GM23338 (cell line): Measurements from ENCODE around the gene FAM53B. TPM values are rescaled to one million over a fixed set of nuclear protein-coding genes. Genes with fewer than 3 reads are reported as not detected.

Experiments used
- ATAC-seq: fragments of 200-7000 bp; cut with Tn5 transposase; 3 replicates; pipeline ENCODE4 v1.9.1; 2020
- DNase-seq: peaks from one replicate; pipeline ENCODE4 v3.0.0-alpha.2; 2015; ENCODE audit warnings: low spot score
- H2AFZ ChIP-seq: fragments of 200-600 bp; sonication (generic); 2 replicates; pipeline ENCODE4 v1.8.0; 2016; ENCODE audit warnings: antibody characterized with exemption, mild to moderate bottlenecking, moderate library complexity
- H3F3A ChIP-seq: fragments of 200-600 bp; sonication (generic); replicated peaks from 2 replicates; pipeline ENCODE4 v1.8.0; 2017; ENCODE audit warnings: antibody characterized with exemption, mixed run types, low read depth
- H3K27ac ChIP-seq: fragments of 200-600 bp; sonication (generic); 2 replicates; pipeline ENCODE4 v1.6.1; 2016; ENCODE audit warnings: low read depth
- H3K27me3 ChIP-seq: fragments of 200-600 bp; sonication (generic); 2 replicates; pipeline ENCODE4 v1.8.0; 2016; ENCODE audit warnings: mild to moderate bottlenecking, mixed run types, moderate library complexity; ENCODE audit not compliant: insufficient read depth
- H3K36me3 ChIP-seq: fragments of 200-600 bp; sonication (generic); 2 replicates; pipeline ENCODE4 v1.8.0; 2016; ENCODE audit warnings: mild to moderate bottlenecking; ENCODE audit not compliant: insufficient read depth
- H3K4me1 ChIP-seq: fragments of 200-600 bp; sonication (generic); 2 replicates; pipeline ENCODE4 v1.8.0; 2016; ENCODE audit warnings: mild to moderate bottlenecking, moderate library complexity; ENCODE audit not compliant: insufficient read depth
- H3K4me2 ChIP-seq: fragments of 200-600 bp; sonication (generic); 2 replicates; pipeline ENCODE4 v1.7.1; 2017; ENCODE audit warnings: mixed run types
- H3K4me3 ChIP-seq: fragments of 200-600 bp; sonication (generic); 2 replicates; pipeline ENCODE4 v1.6.1; 2016; ENCODE audit warnings: mixed run types
- H3K79me2 ChIP-seq: fragments of 200-600 bp; sonication (generic); replicated peaks from 2 replicates; pipeline ENCODE4 v1.8.0; 2017; ENCODE audit warnings: mild to moderate bottlenecking; ENCODE audit not compliant: insufficient read depth
- H3K9me2 ChIP-seq: fragments of 200-600 bp; sonication (generic); 2 replicates; pipeline ENCODE4 v1.8.0; 2017; ENCODE audit not compliant: insufficient read depth
- H4K20me1 ChIP-seq: fragments of 200-600 bp; sonication (generic); replicated peaks from 2 replicates; pipeline ENCODE4 v1.8.0; 2017; ENCODE audit warnings: mild to moderate bottlenecking; ENCODE audit not compliant: insufficient read depth
- H3K27ac Mint-ChIP-seq: 2 replicates; pipeline ENCODE4 v1.8.0; 2020; ENCODE audit warnings: inconsistent platforms, mild to moderate bottlenecking, moderate library complexity, mixed read lengths
- H3K27me3 Mint-ChIP-seq: 3 replicates; pipeline ENCODE4 v1.8.0; 2022; ENCODE audit warnings: low read depth, mild to moderate bottlenecking, moderate library complexity, mixed read lengths, inconsistent platforms; ENCODE audit not compliant: insufficient read depth, poor library complexity
- H3K36me3 Mint-ChIP-seq: 3 replicates; pipeline ENCODE4 v1.8.0; 2021; ENCODE audit warnings: low read depth, mild to moderate bottlenecking, inconsistent platforms, moderate library complexity, mixed read lengths
- H3K4me1 Mint-ChIP-seq: 3 replicates; pipeline ENCODE4 v1.8.0; 2020; ENCODE audit warnings: mild to moderate bottlenecking, inconsistent platforms, mixed read lengths
- H3K4me3 Mint-ChIP-seq: 3 replicates; pipeline ENCODE4 v1.8.0; 2021; ENCODE audit warnings: moderate library complexity, mild to moderate bottlenecking, inconsistent platforms, mixed read lengths
- H3K9me3 Mint-ChIP-seq: 3 replicates; pipeline ENCODE4 v1.8.0; 2020; ENCODE audit warnings: moderate library complexity, mild to moderate bottlenecking, inconsistent platforms, mixed read lengths
- CREB1 ChIP-seq: fragments of 250-450 bp; sonication (Bioruptor Pico); IDR thresholded peaks from 2 replicates; pipeline ENCODE4 v1.5.0; 2020; ENCODE audit warnings: low read depth, mild to moderate bottlenecking, moderate library complexity
- EZH2 ChIP-seq: fragments of 200-600 bp; sonication (generic); IDR thresholded peaks from one replicate; pipeline ENCODE4 v1.8.0; 2017; ENCODE audit warnings: antibody characterized with exemption, mild to moderate bottlenecking, low read depth; ENCODE audit not compliant: unreplicated experiment
- EZH2phosphoT487 ChIP-seq: fragments of 200-600 bp; sonication (generic); IDR thresholded peaks from one replicate; pipeline ENCODE4 v1.8.1; 2018; ENCODE audit warnings: antibody characterized with exemption; ENCODE audit not compliant: unreplicated experiment
- JUNB ChIP-seq: IDR thresholded peaks from one replicate; pipeline ENCODE4 v1.6.1; 2016; ENCODE audit warnings: antibody characterized with exemption; ENCODE audit not compliant: unreplicated experiment
- NANOG ChIP-seq: IDR thresholded peaks from 2 replicates; pipeline ENCODE4 v1.6.1; 2016; ENCODE audit warnings: antibody characterized with exemption, borderline replicate concordance
- POLR2AphosphoS5 ChIP-seq: IDR thresholded peaks from 2 replicates; pipeline ENCODE4 v1.6.1; 2016; ENCODE audit warnings: antibody characterized with exemption, low read depth
- STAT1 ChIP-seq: IDR thresholded peaks from one replicate; pipeline ENCODE4 v1.6.1; 2016; ENCODE audit warnings: antibody characterized with exemption; ENCODE audit not compliant: unreplicated experiment
- ZNF114 ChIP-seq: fragments of 250-450 bp; sonication (Bioruptor Pico); IDR thresholded peaks from 2 replicates; pipeline ENCODE4 v1.5.0; 2020; ENCODE audit warnings: mild to moderate bottlenecking, moderate library complexity
- ZNF331 ChIP-seq: fragments of 250-450 bp; sonication (Bioruptor Pico); IDR thresholded peaks from 2 replicates; pipeline ENCODE4 v1.5.0; 2020; ENCODE audit warnings: low read depth, mild to moderate bottlenecking, moderate library complexity
- polyA plus RNA-seq: library from polyadenylated mRNA; unstranded; fragments of >200 nt; fragmentation: Nextera tagmentation; extraction: Ambion mirVana; gene quantifications from 2 replicates; pipeline ENCODE4 v1.2.1, GENCODE V29; 2016
- total RNA-seq: library from RNA; depleted of rRNA; stranded (reverse); fragments of >200 nt; shearing (Covaris generic); gene quantifications from 2 replicates; pipeline ENCODE4 v1.2.3, GENCODE V29; 2014
- TF ChIP-seq, protein P1 (sequence below): IDR thresholded peaks from 2 replicates; pipeline ENCODE4 v1.6.1; 2016; ENCODE audit warnings: antibody characterized with exemption
- TF ChIP-seq, protein P2 (sequence below): IDR thresholded peaks from one replicate; pipeline ENCODE4 v1.6.1; 2018; ENCODE audit warnings: antibody characterized with exemption; ENCODE audit not compliant: unreplicated experiment
- TF ChIP-seq, protein P3 (sequence below): fragments of 250-450 bp; sonication (Bioruptor Pico); IDR thresholded peaks from 2 replicates; pipeline ENCODE4 v1.5.0; 2020; ENCODE audit warnings: mild to moderate bottlenecking, moderate library complexity
- TF ChIP-seq, protein P4 (sequence below), 2 experiments: fragments of 200-600 bp in 1 of 2; sonication (generic) in 1 of 2; conservative IDR thresholded peaks; 2 replicates each; pipeline versions ENCODE4 v1.5.1 to v1.6.1; 2016 to 2017; ENCODE audit warnings: antibody characterized with exemption in 2 of 2, low read depth in 2 of 2, mild to moderate bottlenecking in 2 of 2, moderate library complexity in 1 of 2

The FAM53B gene
- total and polyA plus RNA-seq, 2 experiments from 2014 or later, result 3.0 to 20.3 TPM

DNA sequence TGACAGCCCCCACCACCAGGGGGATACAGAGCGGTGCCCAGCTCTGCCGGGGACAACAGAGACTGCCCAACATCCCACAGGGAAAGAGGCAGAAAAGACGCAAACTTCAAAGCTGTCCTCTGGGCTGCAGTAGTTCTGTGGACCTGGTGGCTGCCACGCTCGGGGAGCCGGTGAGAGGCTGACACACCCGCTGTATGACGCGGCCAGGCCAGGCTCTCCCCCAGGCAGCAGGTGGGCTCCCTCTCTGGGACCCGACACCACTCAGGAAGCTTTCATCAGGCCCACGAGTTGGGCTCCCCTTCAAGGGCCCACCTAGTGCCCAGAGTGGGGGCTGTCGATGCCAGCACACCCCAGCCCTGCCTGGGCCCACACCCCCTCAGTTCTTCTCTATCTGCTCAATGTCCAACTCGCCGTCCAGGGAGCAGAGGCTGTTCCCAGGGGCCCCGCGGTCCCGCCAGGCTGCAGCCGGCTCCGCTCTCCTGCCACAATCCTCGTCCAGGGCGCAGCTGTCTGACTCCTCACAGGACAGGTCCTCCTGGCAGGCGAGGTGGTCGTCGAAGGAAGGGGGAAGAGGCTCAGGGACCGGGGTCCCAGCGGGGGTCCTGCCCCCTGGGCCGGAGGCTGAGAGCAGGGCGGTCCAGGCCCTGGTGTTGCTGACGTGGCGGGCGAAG, 121.2 kb downstream of the FAM53B start:
- Histone ChIP-seq H3K4me1 (peaks cover 7% of the 10 kb centered on the region; the same call in 1 of the 2 replicates), H3K9me2 (no peaks in the 10 kb centered on the region), H3K4me2 (no peak overlapping the region), H3K27me3 (no peaks in the 10 kb centered on the region), H4K20me1 (no peaks in the 10 kb centered on the region), H3F3A (no peaks in the 10 kb centered on the region), H2AFZ (no peak overlapping the region), H3K4me3 (no peak overlapping the region), H3K36me3 (no peaks in the 10 kb centered on the region), H3K79me2 (no peaks in the 10 kb centered on the region), H3K27ac (no peak overlapping the region)
- DNase-seq, result no peak
- no peak overlapping the region for H3K27ac Mint-ChIP-seq
- no peak overlapping the region for H3K4me3 Mint-ChIP-seq
- TF ChIP-seq ZNF331 (no peak), POLR2AphosphoS5 (no peak), JUNB (no peak), EZH2phosphoT487 (no peak), ZNF114 (CRISPR knock-in tag) (no peak), STAT1 (no peak), EZH2 (no peak), NANOG (no peak), CREB1 (CRISPR knock-in tag) (no peak)
- TF ChIP-seq, protein P1, sequence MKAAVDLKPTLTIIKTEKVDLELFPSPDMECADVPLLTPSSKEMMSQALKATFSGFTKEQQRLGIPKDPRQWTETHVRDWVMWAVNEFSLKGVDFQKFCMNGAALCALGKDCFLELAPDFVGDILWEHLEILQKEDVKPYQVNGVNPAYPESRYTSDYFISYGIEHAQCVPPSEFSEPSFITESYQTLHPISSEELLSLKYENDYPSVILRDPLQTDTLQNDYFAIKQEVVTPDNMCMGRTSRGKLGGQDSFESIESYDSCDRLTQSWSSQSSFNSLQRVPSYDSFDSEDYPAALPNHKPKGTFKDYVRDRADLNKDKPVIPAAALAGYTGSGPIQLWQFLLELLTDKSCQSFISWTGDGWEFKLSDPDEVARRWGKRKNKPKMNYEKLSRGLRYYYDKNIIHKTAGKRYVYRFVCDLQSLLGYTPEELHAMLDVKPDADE, result no peak
- TF ChIP-seq, protein P2, sequence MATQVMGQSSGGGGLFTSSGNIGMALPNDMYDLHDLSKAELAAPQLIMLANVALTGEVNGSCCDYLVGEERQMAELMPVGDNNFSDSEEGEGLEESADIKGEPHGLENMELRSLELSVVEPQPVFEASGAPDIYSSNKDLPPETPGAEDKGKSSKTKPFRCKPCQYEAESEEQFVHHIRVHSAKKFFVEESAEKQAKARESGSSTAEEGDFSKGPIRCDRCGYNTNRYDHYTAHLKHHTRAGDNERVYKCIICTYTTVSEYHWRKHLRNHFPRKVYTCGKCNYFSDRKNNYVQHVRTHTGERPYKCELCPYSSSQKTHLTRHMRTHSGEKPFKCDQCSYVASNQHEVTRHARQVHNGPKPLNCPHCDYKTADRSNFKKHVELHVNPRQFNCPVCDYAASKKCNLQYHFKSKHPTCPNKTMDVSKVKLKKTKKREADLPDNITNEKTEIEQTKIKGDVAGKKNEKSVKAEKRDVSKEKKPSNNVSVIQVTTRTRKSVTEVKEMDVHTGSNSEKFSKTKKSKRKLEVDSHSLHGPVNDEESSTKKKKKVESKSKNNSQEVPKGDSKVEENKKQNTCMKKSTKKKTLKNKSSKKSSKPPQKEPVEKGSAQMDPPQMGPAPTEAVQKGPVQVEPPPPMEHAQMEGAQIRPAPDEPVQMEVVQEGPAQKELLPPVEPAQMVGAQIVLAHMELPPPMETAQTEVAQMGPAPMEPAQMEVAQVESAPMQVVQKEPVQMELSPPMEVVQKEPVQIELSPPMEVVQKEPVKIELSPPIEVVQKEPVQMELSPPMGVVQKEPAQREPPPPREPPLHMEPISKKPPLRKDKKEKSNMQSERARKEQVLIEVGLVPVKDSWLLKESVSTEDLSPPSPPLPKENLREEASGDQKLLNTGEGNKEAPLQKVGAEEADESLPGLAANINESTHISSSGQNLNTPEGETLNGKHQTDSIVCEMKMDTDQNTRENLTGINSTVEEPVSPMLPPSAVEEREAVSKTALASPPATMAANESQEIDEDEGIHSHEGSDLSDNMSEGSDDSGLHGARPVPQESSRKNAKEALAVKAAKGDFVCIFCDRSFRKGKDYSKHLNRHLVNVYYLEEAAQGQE, result no peak
- TF ChIP-seq, protein P3, sequence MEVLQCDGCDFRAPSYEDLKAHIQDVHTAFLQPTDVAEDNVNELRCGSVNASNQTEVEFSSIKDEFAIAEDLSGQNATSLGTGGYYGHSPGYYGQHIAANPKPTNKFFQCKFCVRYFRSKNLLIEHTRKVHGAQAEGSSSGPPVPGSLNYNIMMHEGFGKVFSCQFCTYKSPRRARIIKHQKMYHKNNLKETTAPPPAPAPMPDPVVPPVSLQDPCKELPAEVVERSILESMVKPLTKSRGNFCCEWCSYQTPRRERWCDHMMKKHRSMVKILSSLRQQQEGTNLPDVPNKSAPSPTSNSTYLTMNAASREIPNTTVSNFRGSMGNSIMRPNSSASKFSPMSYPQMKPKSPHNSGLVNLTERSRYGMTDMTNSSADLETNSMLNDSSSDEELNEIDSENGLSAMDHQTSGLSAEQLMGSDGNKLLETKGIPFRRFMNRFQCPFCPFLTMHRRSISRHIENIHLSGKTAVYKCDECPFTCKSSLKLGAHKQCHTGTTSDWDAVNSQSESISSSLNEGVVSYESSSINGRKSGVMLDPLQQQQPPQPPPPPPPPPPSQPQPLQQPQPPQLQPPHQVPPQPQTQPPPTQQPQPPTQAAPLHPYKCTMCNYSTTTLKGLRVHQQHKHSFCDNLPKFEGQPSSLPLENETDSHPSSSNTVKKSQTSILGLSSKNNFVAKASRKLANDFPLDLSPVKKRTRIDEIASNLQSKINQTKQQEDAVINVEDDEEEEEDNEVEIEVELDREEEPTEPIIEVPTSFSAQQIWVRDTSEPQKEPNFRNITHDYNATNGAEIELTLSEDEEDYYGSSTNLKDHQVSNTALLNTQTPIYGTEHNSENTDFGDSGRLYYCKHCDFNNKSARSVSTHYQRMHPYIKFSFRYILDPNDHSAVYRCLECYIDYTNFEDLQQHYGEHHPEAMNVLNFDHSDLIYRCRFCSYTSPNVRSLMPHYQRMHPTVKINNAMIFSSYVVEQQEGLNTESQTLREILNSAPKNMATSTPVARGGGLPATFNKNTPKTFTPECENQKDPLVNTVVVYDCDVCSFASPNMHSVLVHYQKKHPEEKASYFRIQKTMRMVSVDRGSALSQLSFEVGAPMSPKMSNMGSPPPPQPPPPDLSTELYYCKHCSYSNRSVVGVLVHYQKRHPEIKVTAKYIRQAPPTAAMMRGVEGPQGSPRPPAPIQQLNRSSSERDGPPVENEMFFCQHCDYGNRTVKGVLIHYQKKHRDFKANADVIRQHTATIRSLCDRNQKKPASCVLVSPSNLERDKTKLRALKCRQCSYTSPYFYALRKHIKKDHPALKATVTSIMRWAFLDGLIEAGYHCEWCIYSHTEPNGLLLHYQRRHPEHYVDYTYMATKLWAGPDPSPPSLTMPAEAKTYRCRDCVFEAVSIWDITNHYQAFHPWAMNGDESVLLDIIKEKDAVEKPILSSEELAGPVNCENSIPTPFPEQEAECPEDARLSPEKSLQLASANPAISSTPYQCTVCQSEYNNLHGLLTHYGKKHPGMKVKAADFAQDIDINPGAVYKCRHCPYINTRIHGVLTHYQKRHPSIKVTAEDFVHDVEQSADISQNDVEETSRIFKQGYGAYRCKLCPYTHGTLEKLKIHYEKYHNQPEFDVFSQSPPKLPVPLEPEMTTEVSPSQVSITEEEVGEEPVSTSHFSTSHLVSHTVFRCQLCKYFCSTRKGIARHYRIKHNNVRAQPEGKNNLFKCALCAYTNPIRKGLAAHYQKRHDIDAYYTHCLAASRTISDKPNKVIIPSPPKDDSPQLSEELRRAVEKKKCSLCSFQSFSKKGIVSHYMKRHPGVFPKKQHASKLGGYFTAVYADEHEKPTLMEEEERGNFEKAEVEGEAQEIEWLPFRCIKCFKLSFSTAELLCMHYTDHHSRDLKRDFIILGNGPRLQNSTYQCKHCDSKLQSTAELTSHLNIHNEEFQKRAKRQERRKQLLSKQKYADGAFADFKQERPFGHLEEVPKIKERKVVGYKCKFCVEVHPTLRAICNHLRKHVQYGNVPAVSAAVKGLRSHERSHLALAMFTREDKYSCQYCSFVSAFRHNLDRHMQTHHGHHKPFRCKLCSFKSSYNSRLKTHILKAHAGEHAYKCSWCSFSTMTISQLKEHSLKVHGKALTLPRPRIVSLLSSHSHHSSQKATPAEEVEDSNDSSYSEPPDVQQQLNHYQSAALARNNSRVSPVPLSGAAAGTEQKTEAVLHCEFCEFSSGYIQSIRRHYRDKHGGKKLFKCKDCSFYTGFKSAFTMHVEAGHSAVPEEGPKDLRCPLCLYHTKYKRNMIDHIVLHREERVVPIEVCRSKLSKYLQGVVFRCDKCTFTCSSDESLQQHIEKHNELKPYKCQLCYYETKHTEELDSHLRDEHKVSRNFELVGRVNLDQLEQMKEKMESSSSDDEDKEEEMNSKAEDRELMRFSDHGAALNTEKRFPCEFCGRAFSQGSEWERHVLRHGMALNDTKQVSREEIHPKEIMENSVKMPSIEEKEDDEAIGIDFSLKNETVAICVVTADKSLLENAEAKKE, result no peak
- TF ChIP-seq, protein P4, sequence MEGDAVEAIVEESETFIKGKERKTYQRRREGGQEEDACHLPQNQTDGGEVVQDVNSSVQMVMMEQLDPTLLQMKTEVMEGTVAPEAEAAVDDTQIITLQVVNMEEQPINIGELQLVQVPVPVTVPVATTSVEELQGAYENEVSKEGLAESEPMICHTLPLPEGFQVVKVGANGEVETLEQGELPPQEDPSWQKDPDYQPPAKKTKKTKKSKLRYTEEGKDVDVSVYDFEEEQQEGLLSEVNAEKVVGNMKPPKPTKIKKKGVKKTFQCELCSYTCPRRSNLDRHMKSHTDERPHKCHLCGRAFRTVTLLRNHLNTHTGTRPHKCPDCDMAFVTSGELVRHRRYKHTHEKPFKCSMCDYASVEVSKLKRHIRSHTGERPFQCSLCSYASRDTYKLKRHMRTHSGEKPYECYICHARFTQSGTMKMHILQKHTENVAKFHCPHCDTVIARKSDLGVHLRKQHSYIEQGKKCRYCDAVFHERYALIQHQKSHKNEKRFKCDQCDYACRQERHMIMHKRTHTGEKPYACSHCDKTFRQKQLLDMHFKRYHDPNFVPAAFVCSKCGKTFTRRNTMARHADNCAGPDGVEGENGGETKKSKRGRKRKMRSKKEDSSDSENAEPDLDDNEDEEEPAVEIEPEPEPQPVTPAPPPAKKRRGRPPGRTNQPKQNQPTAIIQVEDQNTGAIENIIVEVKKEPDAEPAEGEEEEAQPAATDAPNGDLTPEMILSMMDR (conservative IDR thresholded peaks at IDR 0.05; ENCODE audit: low read depth in 2 of 2), result no peak
- peaks cover 10% of the 10 kb centered on the region for H3K27me3 Mint-ChIP-seq
- H3K4me1 Mint-ChIP-seq, result peaks cover 22% of the 10 kb centered on the region
- H3K9me3 Mint-ChIP-seq, result no peaks in the 10 kb centered on the region
- no peak for ATAC-seq
- no peaks in the 10 kb centered on the region; the same call in 2 of the 3 replicates for H3K36me3 Mint-ChIP-seq
